Smooth muscle cell (in vitro differentiated cells): ENCODE results near the gene ATP5PD. TPM values are rescaled to one million over a fixed set of nuclear protein-coding genes. Genes with fewer than 3 reads are reported as not detected.
A peak's percentile ranks its signal among the peaks of the same experiment; 100 is the strongest.

Experiments used
- DNase-seq: peaks from one replicate; lab custom pipeline; 2025; ENCODE audit not compliant: unreplicated experiment; lab: John Stamatoyannopoulos, UW
- H2AFZ ChIP-seq: fragments of 200-600 bp; sonication (generic); 2 replicates; pipeline ENCODE4 v1.6.0; 2016; ENCODE audit warnings: antibody characterized with exemption, low read depth, mild to moderate bottlenecking
- H3F3A ChIP-seq: fragments of 200-600 bp; sonication (generic); 2 replicates; pipeline ENCODE4 v1.6.0; 2017; ENCODE audit warnings: antibody characterized with exemption, low read depth
- H3K27ac ChIP-seq: fragments of 200-600 bp; sonication (generic); 2 replicates; pipeline ENCODE4 v1.5.1; 2016; ENCODE audit warnings: low read depth, mild to moderate bottlenecking
- H3K27me3 ChIP-seq: fragments of 200-600 bp; sonication (generic); 2 replicates; pipeline ENCODE4 v1.6.1; 2016; ENCODE audit warnings: low read depth, mild to moderate bottlenecking
- H3K36me3 ChIP-seq: fragments of 200-600 bp; sonication (generic); 2 replicates; pipeline ENCODE4 v1.5.1; 2016; ENCODE audit warnings: low read depth
- H3K4me1 ChIP-seq: fragments of 200-600 bp; sonication (generic); 2 replicates; pipeline ENCODE4 v1.5.1; 2016; ENCODE audit warnings: low read depth
- H3K4me2 ChIP-seq: fragments of 200-600 bp; sonication (generic); 2 replicates; pipeline ENCODE4 v1.6.0; 2016; ENCODE audit warnings: mild to moderate bottlenecking
- H3K4me3 ChIP-seq: fragments of 200-600 bp; sonication (generic); 2 replicates; pipeline ENCODE4 v1.5.1; 2016; ENCODE audit warnings: mild to moderate bottlenecking
- H3K79me2 ChIP-seq: fragments of 200-600 bp; sonication (generic); 2 replicates; pipeline ENCODE4 v1.6.0; 2016; ENCODE audit warnings: low read depth, mild to moderate bottlenecking
- H3K9ac ChIP-seq: fragments of 200-600 bp; sonication (generic); 2 replicates; pipeline ENCODE4 v1.6.0; 2016; ENCODE audit warnings: low read depth
- H3K9me3 ChIP-seq: fragments of 200-600 bp; sonication (generic); replicated peaks from 2 replicates; pipeline ENCODE4 v1.5.1; 2016; ENCODE audit warnings: low read depth
- H4K20me1 ChIP-seq: fragments of 200-600 bp; sonication (generic); 2 replicates; pipeline ENCODE4 v1.6.0; 2016; ENCODE audit warnings: low read depth
- WGBS: methylation state at CpG from one replicate; pipeline ENCODE4 v1.1.7; 2016; ENCODE audit warnings: low lambda C conversion rate; 5-methylcytosine and 5-hydroxymethylcytosine counted together
- polyA plus RNA-seq: library from polyadenylated mRNA; unstranded; fragments of >200 nt; fragmentation: Nextera tagmentation; extraction: Ambion mirVana; gene quantifications from 2 replicates; pipeline ENCODE4 v1.2.1, GENCODE V29; 2016
- total RNA-seq: library from RNA; depleted of rRNA; stranded (reverse); fragments of >200 nt; gene quantifications from 2 replicates; pipeline ENCODE4 v1.2.3, GENCODE V29; 2014
- TF ChIP-seq, protein P1 (sequence below): fragments of 200-600 bp; sonication (generic); IDR thresholded peaks from 2 replicates; pipeline ENCODE4 v1.5.1; 2017; ENCODE audit warnings: borderline replicate concordance, mild to moderate bottlenecking, antibody characterized with exemption; ENCODE audit not compliant: insufficient read depth, poor library complexity, severe bottlenecking

The ATP5PD gene
- total and polyA plus RNA-seq, 2 experiments from 2014 or later, result 309 to 318 TPM

DNA sequence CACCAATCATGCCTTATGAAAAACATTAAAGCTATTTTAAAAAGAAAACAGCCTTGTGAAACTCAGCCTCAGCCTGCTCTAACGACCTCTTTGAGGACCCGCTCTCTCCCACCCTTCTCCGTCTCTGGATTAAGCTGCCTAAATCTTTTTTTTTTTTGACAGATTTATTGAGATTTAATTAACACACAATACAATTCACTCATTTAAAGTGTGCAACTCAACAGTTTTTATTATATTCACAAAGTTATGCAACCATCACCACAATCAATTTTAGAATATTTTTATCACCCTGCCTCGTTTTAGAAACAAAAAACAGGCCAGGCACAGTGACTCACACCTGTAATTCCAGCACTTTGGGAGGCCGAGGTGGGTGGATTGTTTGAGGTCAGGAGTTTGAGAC is 50.9 kb downstream of the ATP5PD start:
- H3K27ac ChIP-seq, result peak overlapping the region; percentile 17
- H3K79me2 ChIP-seq, result peaks cover 70% of the 10 kb centered on the region
- no peaks in the 10 kb centered on the region for H3K36me3 ChIP-seq
- peaks cover 82% of the 10 kb centered on the region for H4K20me1 ChIP-seq
- H3K4me2 ChIP-seq, result no peak overlapping the region
- H3K4me3 ChIP-seq, result no peak overlapping the region
- H3K9me3 ChIP-seq, result no peaks in the 10 kb centered on the region
- 83% methylated on average over 5 of the region's 5 CpGs for WGBS
- H3K9ac ChIP-seq, result no peak overlapping the region
- DNase-seq, result no peak
- H3K27me3 ChIP-seq, result no peaks in the 10 kb centered on the region
- TF ChIP-seq, protein P1, sequence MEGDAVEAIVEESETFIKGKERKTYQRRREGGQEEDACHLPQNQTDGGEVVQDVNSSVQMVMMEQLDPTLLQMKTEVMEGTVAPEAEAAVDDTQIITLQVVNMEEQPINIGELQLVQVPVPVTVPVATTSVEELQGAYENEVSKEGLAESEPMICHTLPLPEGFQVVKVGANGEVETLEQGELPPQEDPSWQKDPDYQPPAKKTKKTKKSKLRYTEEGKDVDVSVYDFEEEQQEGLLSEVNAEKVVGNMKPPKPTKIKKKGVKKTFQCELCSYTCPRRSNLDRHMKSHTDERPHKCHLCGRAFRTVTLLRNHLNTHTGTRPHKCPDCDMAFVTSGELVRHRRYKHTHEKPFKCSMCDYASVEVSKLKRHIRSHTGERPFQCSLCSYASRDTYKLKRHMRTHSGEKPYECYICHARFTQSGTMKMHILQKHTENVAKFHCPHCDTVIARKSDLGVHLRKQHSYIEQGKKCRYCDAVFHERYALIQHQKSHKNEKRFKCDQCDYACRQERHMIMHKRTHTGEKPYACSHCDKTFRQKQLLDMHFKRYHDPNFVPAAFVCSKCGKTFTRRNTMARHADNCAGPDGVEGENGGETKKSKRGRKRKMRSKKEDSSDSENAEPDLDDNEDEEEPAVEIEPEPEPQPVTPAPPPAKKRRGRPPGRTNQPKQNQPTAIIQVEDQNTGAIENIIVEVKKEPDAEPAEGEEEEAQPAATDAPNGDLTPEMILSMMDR, result no peak
- no peak overlapping the region for H2AFZ ChIP-seq
- H3K4me1 ChIP-seq, result no peaks in the 10 kb centered on the region
- H3F3A ChIP-seq, result peaks cover 6% of the 10 kb centered on the region

DNA sequence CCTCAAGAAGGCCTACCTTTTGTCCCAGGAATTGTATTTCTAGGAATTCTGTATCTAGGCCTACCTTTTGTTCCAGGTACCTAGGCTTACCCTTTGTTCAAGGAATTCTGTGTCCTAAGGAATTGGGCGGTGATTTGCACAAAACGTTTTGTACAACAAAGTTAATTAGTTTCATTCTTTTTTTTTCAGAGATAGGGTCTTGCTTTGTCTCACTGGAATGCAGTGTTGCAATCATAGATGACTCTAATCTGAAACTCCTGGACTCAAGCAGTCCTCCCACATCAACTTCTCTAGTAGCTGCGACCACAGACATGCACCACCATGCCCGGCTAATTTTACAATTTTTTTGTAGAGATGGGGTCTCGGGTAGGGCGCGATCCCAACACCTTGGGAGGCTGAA is 52.3 kb downstream of the ATP5PD start:
- TF ChIP-seq, protein P1, result no peak
- H4K20me1 ChIP-seq, result peaks cover 83% of the 10 kb centered on the region
- H3K9me3 ChIP-seq, result no peaks in the 10 kb centered on the region
- WGBS, result 72% methylated on average over 7 of the region's 7 CpGs
- H2AFZ ChIP-seq, result no peak overlapping the region
- H3K27ac ChIP-seq, result peak overlapping the region; percentile 43
- no peaks in the 10 kb centered on the region for H3K36me3 ChIP-seq
- H3K79me2 ChIP-seq, result peaks cover 85% of the 10 kb centered on the region
- H3F3A ChIP-seq, result peaks cover 6% of the 10 kb centered on the region
- H3K4me2 ChIP-seq, result peak overlapping the region; percentile 0
- DNase-seq, result no peak
- H3K4me3 ChIP-seq, result no peak overlapping the region
- H3K4me1 ChIP-seq, result no peaks in the 10 kb centered on the region
- no peak overlapping the region for H3K9ac ChIP-seq
- H3K27me3 ChIP-seq, result no peaks in the 10 kb centered on the region

DNA sequence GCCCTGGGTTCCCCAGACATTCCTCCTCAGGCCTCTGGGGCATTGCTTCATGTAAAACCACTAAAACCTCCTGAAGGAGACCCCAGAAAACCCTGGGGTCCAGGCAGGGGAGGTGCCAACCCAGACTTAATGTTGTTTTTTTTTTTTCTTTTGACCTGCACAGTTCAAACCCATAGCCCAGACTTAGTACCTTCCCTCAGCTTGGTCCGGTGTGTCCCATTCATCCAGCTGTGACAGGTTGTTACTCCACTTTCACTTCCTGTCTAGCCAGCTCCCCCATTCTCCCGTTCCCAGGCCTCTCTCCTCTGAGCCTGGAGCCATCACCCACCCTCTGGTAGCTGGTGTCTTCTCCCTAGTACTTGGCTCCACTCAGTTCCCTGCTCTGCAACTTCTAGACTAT is 54.5 kb downstream of the ATP5PD start:
- Histone ChIP-seq H3K27me3 (no peaks in the 10 kb centered on the region), H3K9ac (no peak overlapping the region), H3F3A (peaks cover 6% of the 10 kb centered on the region), H2AFZ (no peak overlapping the region), H3K36me3 (no peaks in the 10 kb centered on the region), H4K20me1 (peaks cover 63% of the 10 kb centered on the region), H3K4me1 (peaks cover 5% of the 10 kb centered on the region), H3K4me3 (no peak overlapping the region), H3K27ac (peak overlapping the region; percentile 69), H3K79me2 (peaks cover 81% of the 10 kb centered on the region), H3K4me2 (peak overlapping the region; percentile 30), H3K9me3 (no peaks in the 10 kb centered on the region)
- no peak for DNase-seq
- TF ChIP-seq, protein P1, result no peak
- 68% methylated on average over 2 of the region's 2 CpGs for WGBS

DNA sequence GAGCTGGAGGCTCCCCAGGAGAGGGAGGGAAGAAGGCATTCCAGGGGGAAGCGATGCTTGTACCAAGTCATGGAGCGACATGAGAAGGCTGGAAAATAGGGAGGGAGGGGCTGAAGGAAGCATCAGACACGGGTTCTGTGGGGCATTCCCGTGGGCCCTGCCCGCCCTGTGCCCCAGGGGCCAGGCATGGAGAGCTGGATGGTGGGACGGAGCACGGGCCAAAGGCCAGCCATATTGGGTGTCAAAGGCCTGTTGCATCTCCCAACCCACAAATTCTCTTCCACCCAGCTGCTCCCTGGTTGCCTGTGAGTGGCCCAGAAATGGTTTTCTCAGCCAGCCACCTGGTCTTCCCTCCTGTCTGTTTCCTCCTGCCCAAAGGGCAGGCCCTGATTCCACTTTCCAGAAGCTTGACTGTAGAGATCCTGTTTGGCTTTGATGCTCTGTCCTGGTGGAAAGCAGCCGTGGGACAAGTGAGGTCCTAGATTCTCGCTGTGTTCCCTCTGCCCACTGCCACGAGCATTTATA is 56.1 kb downstream of the ATP5PD start:
- Histone ChIP-seq H2AFZ (no peak overlapping the region), H3K36me3 (no peaks in the 10 kb centered on the region), H3F3A (peaks cover 11% of the 10 kb centered on the region), H3K4me1 (peaks cover 5% of the 10 kb centered on the region), H3K27ac (no peak overlapping the region), H3K79me2 (peaks cover 66% of the 10 kb centered on the region), H4K20me1 (peaks cover 49% of the 10 kb centered on the region), H3K9me3 (no peaks in the 10 kb centered on the region), H3K4me2 (peak overlapping the region; percentile 19), H3K27me3 (no peaks in the 10 kb centered on the region), H3K9ac (no peak overlapping the region), H3K4me3 (no peak overlapping the region)
- TF ChIP-seq, protein P1, result no peak
- WGBS, result 96% methylated on average over 10 of the region's 10 CpGs
- no peak for DNase-seq
